ENCODE data around the gene ZNF679. TPM values are rescaled to one million over a fixed set of nuclear protein-coding genes. Genes with fewer than 3 reads are reported as not detected.
"Not testable (repeated sequence)": the region's sequence is repeated elsewhere in the genome, so short reads cannot be mapped to it uniquely, and the experiment has no call there.

The ZNF679 gene
- polyA plus RNA-seq, 1 donor (not counting 4 experiments of a cell fraction or from before 2014, with no cell fraction given): not detected

GRCh38 chr7:64192775-64193174, 35.5 kb upstream of the ZNF679 start:
- TF ChIP-seq CTCF (optimal IDR thresholded peaks at IDR 0.05 in 1 of 3, IDR thresholded peaks at IDR 0.05 in 1 of 3, conservative IDR thresholded peaks at IDR 0.05 in 1 of 3; ENCODE audit: extremely low read depth in 1 of 3, insufficient read depth in 2 of 3, low read length in 3 of 3) (no peak), EZH2 (IDR thresholded peaks at IDR 0.05; ENCODE audit: low read length) (no peak)
- Histone ChIP-seq H3K9me1 (ENCODE audit: control insufficient read depth, extremely low read depth, insufficient read depth, low read length) (no peaks in the 10 kb centered on the region), H3K9me3 (ENCODE audit: control insufficient read depth, low read depth, low read length) (peaks cover 6% of the 10 kb centered on the region), H3K4me2 (ENCODE audit: control insufficient read depth, extremely low read depth, insufficient read depth, low read depth, low read length) (no peak overlapping the region), H3K79me2 (ENCODE audit: control insufficient read depth, insufficient read depth, low read length) (no peaks in the 10 kb centered on the region), H2AFZ (ENCODE audit: control insufficient read depth, low read length) (no peak overlapping the region), H4K20me1 (ENCODE audit: control insufficient read depth, extremely low read depth, insufficient read depth, low read length) (no peaks in the 10 kb centered on the region), H3K27me3 (ENCODE audit: control insufficient read depth, extremely low read depth, insufficient read depth, low read length) (no peaks in the 10 kb centered on the region), H3K4me3 (ENCODE audit: control insufficient read depth in 2 of 3, extremely low read depth in 1 of 3, insufficient read depth in 2 of 3, low read depth in 1 of 3, low read length in 3 of 3) (no peak overlapping the region), H3K4me1 (ENCODE audit: control insufficient read depth, extremely low read depth, insufficient read depth, low read length) (no peaks in the 10 kb centered on the region), H3K27ac (ENCODE audit: control insufficient read depth, insufficient read depth, low read length) (no peak overlapping the region), H3K9ac (ENCODE audit: control insufficient read depth, extremely low read depth, insufficient read depth, low read length) (no peak overlapping the region), H3K36me3 (ENCODE audit: control insufficient read depth in 2 of 2, extremely low read depth in 1 of 2, insufficient read depth in 2 of 2, low read length in 2 of 2) (no peaks in the 10 kb centered on the region)
- DNase-seq (ENCODE audit: low read depth, low spot score) (no peak), FAIRE-seq (no peak)
- dilution Hi-C loops (cut with MboI; ENCODE audit: extremely low pct_ligation_motif_present, low sequenced_read_pairs): no loop called here

- Histone ChIP-seq H3K4me3 (ENCODE audit: control insufficient read depth in 2 of 3, extremely low read depth in 1 of 3, insufficient read depth in 2 of 3, low read depth in 1 of 3, low read length in 3 of 3) (no peak within 1 kb of the TSS), H3K27ac (ENCODE audit: control insufficient read depth, insufficient read depth, low read length) (no peak within 1 kb of the TSS), H3K9ac (ENCODE audit: control insufficient read depth, extremely low read depth, insufficient read depth, low read length) (no peak within 1 kb of the TSS), H2AFZ (ENCODE audit: control insufficient read depth, low read length) (no peak within 1 kb of the TSS), H3K36me3 (ENCODE audit: control insufficient read depth in 2 of 2, extremely low read depth in 1 of 2, insufficient read depth in 2 of 2, low read length in 2 of 2) (no peaks in the 10 kb centered on the region), H3K27me3 (ENCODE audit: control insufficient read depth, extremely low read depth, insufficient read depth, low read length) (no peaks in the 10 kb centered on the region), H3K79me2 (ENCODE audit: control insufficient read depth, insufficient read depth, low read length) (no peaks in the 10 kb centered on the region), H3K9me3 (ENCODE audit: control insufficient read depth, low read depth, low read length) (no peaks in the 10 kb centered on the region), H3K4me1 (ENCODE audit: control insufficient read depth, extremely low read depth, insufficient read depth, low read length) (no peaks in the 10 kb centered on the region), H3K9me1 (ENCODE audit: control insufficient read depth, extremely low read depth, insufficient read depth, low read length) (no peaks in the 10 kb centered on the region), H3K4me2 (ENCODE audit: control insufficient read depth, extremely low read depth, insufficient read depth, low read depth, low read length) (no peak within 1 kb of the TSS), H4K20me1 (ENCODE audit: control insufficient read depth, extremely low read depth, insufficient read depth, low read length) (no peaks in the 10 kb centered on the region)
- FAIRE-seq: no peak
- dilution Hi-C loops (cut with MboI; ENCODE audit: extremely low pct_ligation_motif_present, low sequenced_read_pairs): no loop called here
- DNase-seq (ENCODE audit: low read depth, low spot score): no peak
- no peak for TF ChIP-seq EZH2 (IDR thresholded peaks at IDR 0.05; ENCODE audit: low read length)
Measured at GRCh38 chr7:64206903-64207302, 21.4 kb upstream of the ZNF679 start, which contains the start of gene ZNF735. TSS of gene ZNF735 (plus strand) at chr7:64207203. CDS start at chr7:64207203, 0 bp downstream.

- DNase-seq (ENCODE audit: low read depth, low spot score); H3K36me3 ChIP-seq (ENCODE audit: control insufficient read depth in 2 of 2, extremely low read depth in 1 of 2, insufficient read depth in 2 of 2, low read length in 2 of 2); H3K27ac ChIP-seq (ENCODE audit: control insufficient read depth, insufficient read depth, low read length); H3K79me2 ChIP-seq (ENCODE audit: control insufficient read depth, insufficient read depth, low read length); H3K4me1 ChIP-seq (ENCODE audit: control insufficient read depth, extremely low read depth, insufficient read depth, low read length); FAIRE-seq; H3K9me1 ChIP-seq (ENCODE audit: control insufficient read depth, extremely low read depth, insufficient read depth, low read length); H2AFZ ChIP-seq (ENCODE audit: control insufficient read depth, low read length); H3K4me2 ChIP-seq (ENCODE audit: control insufficient read depth, extremely low read depth, insufficient read depth, low read depth, low read length); H3K4me3 ChIP-seq (ENCODE audit: control insufficient read depth in 2 of 3, extremely low read depth in 1 of 3, insufficient read depth in 2 of 3, low read depth in 1 of 3, low read length in 3 of 3); H3K9me3 ChIP-seq (ENCODE audit: control insufficient read depth, low read depth, low read length); dilution Hi-C loops (cut with MboI; ENCODE audit: extremely low pct_ligation_motif_present, low sequenced_read_pairs); H3K27me3 ChIP-seq (ENCODE audit: control insufficient read depth, extremely low read depth, insufficient read depth, low read length); H3K9ac ChIP-seq (ENCODE audit: control insufficient read depth, extremely low read depth, insufficient read depth, low read length); H4K20me1 ChIP-seq (ENCODE audit: control insufficient read depth, extremely low read depth, insufficient read depth, low read length): not testable (repeated sequence)
Measured at GRCh38 chr7:64219710-64220298, 8.5 kb upstream of the ZNF679 start.
